Measurements from ENCODE around the gene FARP1.

The FARP1 gene

GRCh38 chr13:98313023-98313921, 170.4 kb downstream of the FARP1 start:
- POLR2A ChIA-PET, result no interaction called here
- CTCF ChIA-PET, result no interaction called here
- no peak for TF ChIP-seq CTCF (IDR thresholded peaks at IDR 0.05; ENCODE audit: control extremely low read depth, extremely low read depth, low read depth, missing control alignments)
- no peak for DNase-seq (ENCODE audit: extremely low spot score)

- POLR2A ChIA-PET, result no interaction called here
- TF ChIP-seq CTCF (IDR thresholded peaks at IDR 0.05; ENCODE audit: control extremely low read depth, extremely low read depth, low read depth, missing control alignments), result no peak
- CTCF ChIA-PET, result no interaction called here
- DNase-seq (ENCODE audit: extremely low spot score), result no peak
Observed at GRCh38 chr13:98313922-98314292, 171.0 kb downstream of the FARP1 start.

GRCh38 chr13:98315466-98315865, 172.6 kb downstream of the FARP1 start:
- DNase-seq (ENCODE audit: extremely low spot score), result no peak
- no peak for TF ChIP-seq CTCF (IDR thresholded peaks at IDR 0.05; ENCODE audit: control extremely low read depth, extremely low read depth, low read depth, missing control alignments)
- ChIA-PET CTCF (interaction anchor here (0.8 to 1.3 kb wide), 4 partner anchors 10 to 38 kb away, joined by 3 to 4 read pairs (median 3); no protein-coding TSS in a partner anchor), POLR2A (no interaction called here)

- no peak for DNase-seq (ENCODE audit: extremely low spot score)
- ChIA-PET CTCF (interaction anchor here (0.8 to 1.3 kb wide), 3 partner anchors 10 to 38 kb away, joined by 3 to 4 read pairs (median 3); no protein-coding TSS in a partner anchor), POLR2A (no interaction called here)
- TF ChIP-seq CTCF (IDR thresholded peaks at IDR 0.05; ENCODE audit: control extremely low read depth, extremely low read depth, low read depth, missing control alignments), result no peak
Observed at GRCh38 chr13:98315902-98316301, 173.0 kb downstream of the FARP1 start.

- ChIA-PET CTCF (no interaction called here), POLR2A (no interaction called here)
- no peak for DNase-seq (ENCODE audit: extremely low spot score)
- no peak for TF ChIP-seq CTCF (IDR thresholded peaks at IDR 0.05; ENCODE audit: control extremely low read depth, extremely low read depth, low read depth, missing control alignments)
Observed at GRCh38 chr13:98317573-98318171, 174.8 kb downstream of the FARP1 start.

- no peak for TF ChIP-seq CTCF (IDR thresholded peaks at IDR 0.05; ENCODE audit: control extremely low read depth, extremely low read depth, low read depth, missing control alignments)
- POLR2A ChIA-PET, result no interaction called here
- DNase-seq (ENCODE audit: extremely low spot score), result no peak
- CTCF ChIA-PET, result no interaction called here
Observed at GRCh38 chr13:98318263-98318878, 175.5 kb downstream of the FARP1 start.
